Natural killer cell treated with Interleukin-12 subunit alpha and Interleukin-12 subunit beta and Interleukin-15 and Interleukin-18, amount 100 ng/mL, for 72 hours (primary cell): ENCODE results near the gene CES5A. TPM values are rescaled to one million over a fixed set of nuclear protein-coding genes. Genes with fewer than 3 reads are reported as not detected.
"Not testable (repeated sequence)": the region's sequence is repeated elsewhere in the genome, so short reads cannot be mapped to it uniquely, and the experiment has no call there.

Experiments
- ATAC-seq, 2 donors: fragments of 150-1000 bp; cut with Tn5 transposase in 1 of 2; sonication (Bioruptor Pico), chemical (Tn5 transposase) in 1 of 2; 2 replicates each; pipeline ENCODE4 v1.10.0; 2021
- DNase-seq: peaks from one replicate; pipeline ENCODE4 v3.0.0; 2022; ENCODE audit warnings: low spot score
- H3K27ac Mint-ChIP-seq, 2 donors: 1 replicate in 1 of 2; 2 replicates in 1 of 2; pipeline ENCODE4 v1.8.0; 2022; ENCODE audit warnings: mixed read lengths in 2 of 2, mild to moderate bottlenecking in 1 of 2, moderate library complexity in 1 of 2
- H3K27me3 Mint-ChIP-seq, 2 donors: 1 replicate in 1 of 2; 2 replicates in 1 of 2; pipeline ENCODE4 v1.8.0; 2022; ENCODE audit warnings: mixed read lengths in 2 of 2
- H3K36me3 Mint-ChIP-seq: one replicate; pipeline ENCODE4 v1.8.0; 2022; ENCODE audit warnings: mixed read lengths
- H3K4me1 Mint-ChIP-seq, 2 donors: 1 replicate in 1 of 2; 2 replicates in 1 of 2; pipeline ENCODE4 v1.8.0; 2022; ENCODE audit warnings: low read depth in 2 of 2, mixed read lengths in 2 of 2, mild to moderate bottlenecking in 1 of 2
- H3K4me3 Mint-ChIP-seq: one replicate; pipeline ENCODE4 v1.8.0; 2022; ENCODE audit warnings: mixed read lengths
- H3K9me3 Mint-ChIP-seq: 2 replicates; pipeline ENCODE4 v1.8.0; 2022; ENCODE audit warnings: mixed read lengths
- total RNA-seq, 2 donors: library from RNA; stranded (reverse); gene quantifications; one replicate each; pipeline ENCODE4 v1.2.3, GENCODE V29; 2022

The CES5A gene
- total RNA-seq, 2 donors from 2014 or later: not detected

- Mint-ChIP-seq H3K9me3 (no peaks in the 10 kb centered on the region), H3K4me3 (no peak overlapping the region), H3K27me3 (peaks cover 24 to 52% of the 10 kb centered on the region in 2 donors), H3K27ac (no peak overlapping the region), H3K4me1 (no peaks in the 10 kb centered on the region), H3K36me3 (no peaks in the 10 kb centered on the region)
- no peak for DNase-seq
- ATAC-seq: no peak
Measured at GRCh38 chr16:55812951-55813350, 62.2 kb downstream of the CES5A start.

- Mint-ChIP-seq H3K4me1 (no peaks in the 10 kb centered on the region), H3K27me3 (peaks cover 20 to 42% of the 10 kb centered on the region in 2 donors), H3K27ac (no peak overlapping the region), H3K9me3 (no peaks in the 10 kb centered on the region), H3K4me3 (no peak overlapping the region), H3K36me3 (no peaks in the 10 kb centered on the region)
- DNase-seq (no peak), ATAC-seq (no peak)
Measured at GRCh38 chr16:55811811-55812210, 63.4 kb downstream of the CES5A start.

GRCh38 chr16:55810451-55810961, 64.7 kb downstream of the CES5A start:
- DNase-seq (no peak), ATAC-seq (no peak)
- Mint-ChIP-seq H3K27me3 (peaks cover 13 to 29% of the 10 kb centered on the region in 2 donors), H3K9me3 (no peaks in the 10 kb centered on the region), H3K27ac (no peak overlapping the region), H3K4me1 (no peaks in the 10 kb centered on the region), H3K4me3 (no peak overlapping the region), H3K36me3 (no peaks in the 10 kb centered on the region)

- Mint-ChIP-seq H3K4me1 (no peaks in the 10 kb centered on the region), H3K27me3 (peaks cover 13 to 22% of the 10 kb centered on the region in 2 donors), H3K4me3 (no peak overlapping the region), H3K27ac (no peak overlapping the region), H3K9me3 (no peaks in the 10 kb centered on the region), H3K36me3 (no peaks in the 10 kb centered on the region)
- ATAC-seq (no peak), DNase-seq (no peak)
Measured at GRCh38 chr16:55809851-55810250, 65.3 kb downstream of the CES5A start.

- ATAC-seq (no peak), DNase-seq (no peak)
- no peak overlapping the region for H3K4me3 Mint-ChIP-seq
- H3K27me3 Mint-ChIP-seq: peaks cover 9 to 17% of the 10 kb centered on the region in 2 donors
- H3K27ac Mint-ChIP-seq: no peak overlapping the region
- no peaks in the 10 kb centered on the region for H3K36me3 Mint-ChIP-seq
- H3K9me3 Mint-ChIP-seq: no peaks in the 10 kb centered on the region
- no peaks in the 10 kb centered on the region for H3K4me1 Mint-ChIP-seq
Measured at GRCh38 chr16:55809386-55809785, 65.8 kb downstream of the CES5A start.

- not testable (repeated sequence) for H3K4me1 Mint-ChIP-seq, H3K36me3 Mint-ChIP-seq, H3K9me3 Mint-ChIP-seq, DNase-seq, ATAC-seq, H3K27ac Mint-ChIP-seq, H3K4me3 Mint-ChIP-seq
- peaks cover 9 to 16% of the 10 kb centered on the region in 2 donors for H3K27me3 Mint-ChIP-seq
Measured at GRCh38 chr16:55808286-55808685, 66.9 kb downstream of the CES5A start.

- ATAC-seq, H3K27ac Mint-ChIP-seq, H3K36me3 Mint-ChIP-seq, H3K4me1 Mint-ChIP-seq, H3K4me3 Mint-ChIP-seq, H3K9me3 Mint-ChIP-seq, H3K27me3 Mint-ChIP-seq, DNase-seq: not testable (repeated sequence)
Measured at GRCh38 chr16:55805104-55805503, 70.1 kb downstream of the CES5A start.

- not testable (repeated sequence) for H3K4me3 Mint-ChIP-seq, DNase-seq, H3K27ac Mint-ChIP-seq, H3K9me3 Mint-ChIP-seq, H3K27me3 Mint-ChIP-seq, H3K36me3 Mint-ChIP-seq, H3K4me1 Mint-ChIP-seq
- ATAC-seq: peak in 1 of 2 donors; percentile 51
Measured at GRCh38 chr16:55803681-55804080, 71.5 kb downstream of the CES5A start.

Other genes with a start within 250 kb of the CES5A start
- not detected for gene SLC6A2, start 219.4 kb downstream of the CES5A start, total RNA-seq
- gene CES1, start 42.3 kb downstream of the CES5A start, total RNA-seq: 1 to 10 TPM in 1 of 2 donors, not detected in 1; 1.3 TPM